ENCODE measurements around the gene TIGD4.

- no peak for TF ChIP-seq CTCF (IDR thresholded peaks at IDR 0.05)
- no peak for TF ChIP-seq POLR2A (IDR thresholded peaks at IDR 0.05)
- TF ChIP-seq POLR2AphosphoS5 (IDR thresholded peaks at IDR 0.05): no peak
Observed at GRCh38 chr4:152808670-152809069, 29.1 kb upstream of the TIGD4 start.
